GM21381 (cell line): ENCODE data around the gene ANKRD34A.

Experiments used
- ATAC-seq: cut with Tn5 transposase; IDR thresholded peaks from one replicate; pipeline ENCODE4 v1.9.1; 2021; ENCODE audit warnings: mild to moderate bottlenecking, moderate library complexity; ENCODE audit not compliant: unreplicated experiment

The ANKRD34A gene

DNA sequence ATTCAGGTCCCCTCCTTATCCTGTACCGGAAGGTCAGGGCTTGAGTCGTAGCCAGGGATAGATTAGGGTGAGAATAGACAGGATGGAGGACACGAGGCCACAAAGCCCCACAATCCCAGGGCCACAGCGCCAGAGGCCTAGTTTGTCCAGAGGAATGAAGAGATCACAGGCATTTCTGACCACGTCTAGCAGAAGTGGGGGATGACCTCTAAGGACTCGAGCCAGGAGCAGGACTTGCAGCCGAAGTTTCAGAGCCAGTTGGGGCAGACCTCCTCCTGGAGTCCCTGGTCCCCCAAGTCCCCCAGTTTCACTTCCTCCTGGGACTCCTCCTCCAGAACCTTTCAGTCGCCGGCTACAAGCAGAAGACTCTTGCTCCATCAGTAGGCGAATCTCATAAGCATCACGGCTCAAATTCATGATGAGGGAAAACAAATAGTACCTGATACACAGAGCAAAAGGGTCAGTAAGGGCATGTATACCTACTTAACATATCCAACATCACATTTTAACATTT is 52.2 kb downstream of the ANKRD34A start:
- no peak for ATAC-seq
